ENCODE measurements around the gene CCDC71L.
"Not testable (repeated sequence)": the region's sequence is repeated elsewhere in the genome, so short reads cannot be mapped to it uniquely, and the experiment has no call there.

CCDC71L gene

DNA sequence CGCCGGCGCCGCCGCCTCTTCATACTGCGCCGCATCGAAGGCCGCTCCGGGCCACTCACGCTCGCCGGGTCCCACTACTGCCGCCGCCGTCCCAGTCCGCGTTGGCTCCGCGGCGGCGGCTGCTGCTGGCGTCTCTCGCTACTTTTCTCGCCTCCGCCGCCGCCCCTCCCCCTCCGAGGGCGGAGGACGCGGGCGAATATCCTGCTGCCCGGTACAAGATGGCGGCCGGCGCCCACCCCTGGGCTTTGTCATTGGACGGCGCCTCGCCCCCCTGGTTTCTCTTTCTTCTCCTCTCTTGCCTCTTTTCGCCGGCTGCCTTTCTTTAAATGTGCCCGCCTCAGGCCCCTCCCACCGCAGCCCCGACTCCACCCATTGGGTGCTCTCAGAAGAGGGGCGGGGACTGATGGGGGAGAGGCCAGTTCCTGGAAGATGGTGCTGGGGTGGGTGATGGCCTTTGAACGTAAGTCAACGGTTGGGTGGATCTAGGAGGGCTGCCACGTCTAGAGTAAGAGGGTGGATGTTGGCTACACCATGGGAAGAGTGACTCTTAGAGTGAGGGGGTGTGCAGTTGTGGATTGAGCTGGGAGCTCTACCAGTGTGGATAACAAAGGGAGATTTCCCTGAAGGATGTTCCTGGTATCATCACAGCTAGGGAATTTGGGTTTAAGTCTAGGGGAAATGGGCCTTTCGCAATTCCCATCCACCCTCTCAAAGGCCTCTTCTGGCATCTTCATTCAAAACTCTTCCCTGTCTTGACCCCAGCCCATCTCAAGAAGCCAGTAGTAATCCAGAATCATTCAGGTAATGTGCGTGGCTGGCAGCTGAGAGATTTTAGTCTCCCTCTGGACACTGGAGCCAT lies at the start of gene CCDC71L:
TSS of gene CCDC71L (minus strand) at position 297 of the 859 bp plus-strand sequence. CDS start at position 35, 262 bp downstream.
- peak within 1 kb of the TSS; percentile 61 for H3K27ac ChIP-seq
- TF ChIP-seq, protein P1, sequence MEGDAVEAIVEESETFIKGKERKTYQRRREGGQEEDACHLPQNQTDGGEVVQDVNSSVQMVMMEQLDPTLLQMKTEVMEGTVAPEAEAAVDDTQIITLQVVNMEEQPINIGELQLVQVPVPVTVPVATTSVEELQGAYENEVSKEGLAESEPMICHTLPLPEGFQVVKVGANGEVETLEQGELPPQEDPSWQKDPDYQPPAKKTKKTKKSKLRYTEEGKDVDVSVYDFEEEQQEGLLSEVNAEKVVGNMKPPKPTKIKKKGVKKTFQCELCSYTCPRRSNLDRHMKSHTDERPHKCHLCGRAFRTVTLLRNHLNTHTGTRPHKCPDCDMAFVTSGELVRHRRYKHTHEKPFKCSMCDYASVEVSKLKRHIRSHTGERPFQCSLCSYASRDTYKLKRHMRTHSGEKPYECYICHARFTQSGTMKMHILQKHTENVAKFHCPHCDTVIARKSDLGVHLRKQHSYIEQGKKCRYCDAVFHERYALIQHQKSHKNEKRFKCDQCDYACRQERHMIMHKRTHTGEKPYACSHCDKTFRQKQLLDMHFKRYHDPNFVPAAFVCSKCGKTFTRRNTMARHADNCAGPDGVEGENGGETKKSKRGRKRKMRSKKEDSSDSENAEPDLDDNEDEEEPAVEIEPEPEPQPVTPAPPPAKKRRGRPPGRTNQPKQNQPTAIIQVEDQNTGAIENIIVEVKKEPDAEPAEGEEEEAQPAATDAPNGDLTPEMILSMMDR (conservative IDR thresholded peaks at IDR 0.05): no peak

DNA sequence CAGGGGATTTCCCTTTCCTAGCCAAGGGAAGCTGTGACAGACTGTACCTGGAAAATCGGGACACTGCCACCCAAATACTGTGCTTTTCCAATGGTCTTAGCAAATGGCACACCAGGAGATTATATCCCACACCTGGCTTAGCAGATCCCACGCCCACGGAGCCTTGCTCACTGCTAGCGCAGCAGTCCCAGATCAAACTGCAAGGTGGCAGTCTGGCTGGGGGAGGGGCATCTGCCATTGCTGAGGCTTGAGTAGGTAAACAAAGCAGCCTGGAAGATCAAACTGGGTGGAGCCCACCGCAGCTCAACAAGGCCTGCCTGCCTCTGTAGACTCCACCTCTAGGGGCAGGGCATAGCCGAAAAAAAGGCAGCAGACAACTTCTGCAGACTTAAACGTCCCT lies 48.6 kb upstream of the CCDC71L start:
- not testable (repeated sequence) for H3K27ac ChIP-seq

DNA sequence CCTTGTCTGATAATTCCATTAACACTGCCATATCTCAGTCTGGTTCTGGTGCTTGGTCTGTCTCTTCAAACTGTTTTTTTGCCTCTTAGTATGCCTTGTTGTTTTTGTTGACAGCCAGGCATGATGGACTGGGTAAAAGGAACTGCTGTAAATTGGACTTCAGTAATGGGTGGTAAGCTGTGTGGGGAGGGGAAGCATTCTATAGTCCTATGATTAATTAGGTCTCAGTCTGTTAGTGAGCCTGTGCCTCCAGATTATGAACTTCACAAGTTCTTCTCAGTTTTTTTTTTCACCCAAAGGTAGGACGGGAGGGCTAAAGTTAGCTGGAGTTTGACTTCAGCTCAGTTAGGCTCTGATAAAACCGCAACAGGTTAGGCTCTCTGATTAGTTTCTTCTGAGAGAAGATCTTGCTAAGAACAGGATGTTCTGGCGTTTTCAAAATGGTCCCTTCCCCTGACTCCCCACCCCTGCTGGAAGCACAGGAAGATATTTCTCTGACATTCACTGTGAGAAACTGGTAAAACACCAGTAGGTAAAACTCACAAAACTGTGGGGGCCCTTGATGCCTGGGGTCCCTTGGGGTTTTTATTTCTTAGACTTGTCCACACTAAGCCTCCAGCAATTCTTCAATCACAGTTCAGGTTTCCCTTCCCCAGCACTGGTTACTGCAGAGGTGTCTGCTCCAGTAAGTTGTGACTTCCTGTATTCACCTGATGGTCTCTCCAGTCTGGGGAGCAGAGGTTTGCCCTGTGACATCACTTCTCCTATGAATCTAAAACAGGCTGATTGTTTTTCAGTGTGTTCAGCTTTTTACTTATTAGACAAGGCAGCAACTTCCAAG lies 43.3 kb upstream of the CCDC71L start:
- no peak overlapping the region for H3K27ac ChIP-seq
- TF ChIP-seq, protein P1 (conservative IDR thresholded peaks at IDR 0.05): no peak

DNA sequence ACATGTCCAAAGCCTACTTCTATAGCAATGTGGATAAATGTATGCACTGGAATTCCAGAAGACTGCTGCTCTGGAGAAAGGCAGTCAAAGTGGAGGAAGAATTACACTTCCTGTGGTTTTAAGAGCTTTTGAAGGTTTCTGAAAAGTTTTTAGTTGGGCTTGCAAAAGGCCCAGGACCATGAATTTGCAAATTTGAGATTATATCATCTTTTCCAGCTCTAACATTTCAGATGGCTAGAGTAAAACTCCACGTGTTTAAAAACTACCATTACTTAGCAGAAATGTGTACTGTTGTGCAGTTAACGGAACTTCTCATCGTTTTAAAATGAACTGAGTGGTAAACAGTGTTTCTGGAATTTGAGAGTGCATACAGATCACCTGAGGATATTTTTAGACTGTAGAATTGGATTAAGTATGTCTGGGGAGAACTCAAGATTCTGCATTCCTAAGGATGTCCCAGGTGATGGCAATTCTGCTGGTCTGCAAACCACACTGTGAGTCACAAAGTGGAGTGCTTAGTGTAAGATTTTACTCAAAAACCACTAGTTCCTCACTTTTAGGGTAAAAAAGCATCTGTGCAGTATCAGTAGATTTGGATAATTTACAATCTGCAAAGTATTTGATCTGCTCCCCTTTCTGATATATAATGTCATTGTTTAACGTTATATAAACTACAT lies 32.9 kb upstream of the CCDC71L start:
- no peak overlapping the region for H3K27ac ChIP-seq
- TF ChIP-seq, protein P1 (conservative IDR thresholded peaks at IDR 0.05): no peak

DNA sequence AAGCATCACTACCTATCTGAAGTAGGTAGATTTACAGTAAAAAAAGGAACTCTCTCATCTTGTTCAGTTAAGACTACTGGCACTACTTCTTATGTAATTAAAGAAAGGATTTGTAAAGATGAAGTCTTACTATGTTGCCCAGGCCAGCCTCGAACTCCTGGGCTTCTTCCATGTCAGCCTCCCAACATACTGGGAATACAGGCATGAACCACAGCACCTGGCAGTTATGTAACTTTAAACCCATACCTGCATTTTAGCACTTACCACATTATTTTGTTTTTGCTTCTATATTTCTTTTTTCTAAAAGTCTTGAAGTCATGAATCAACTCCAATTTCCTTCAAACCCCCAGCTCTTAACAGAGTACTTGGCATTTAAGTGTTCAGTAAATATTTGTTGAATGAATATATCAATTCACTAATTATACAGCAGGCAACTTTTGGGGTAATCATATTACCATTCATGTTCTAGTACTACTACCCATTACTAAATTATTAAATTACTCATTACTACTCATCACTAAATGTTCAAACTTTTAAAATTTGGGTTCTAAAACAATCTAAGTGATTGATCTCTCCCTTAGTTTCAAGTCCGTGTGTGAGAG lies 31.6 kb upstream of the CCDC71L start:
- TF ChIP-seq, protein P1 (conservative IDR thresholded peaks at IDR 0.05): no peak
- no peak overlapping the region for H3K27ac ChIP-seq

DNA sequence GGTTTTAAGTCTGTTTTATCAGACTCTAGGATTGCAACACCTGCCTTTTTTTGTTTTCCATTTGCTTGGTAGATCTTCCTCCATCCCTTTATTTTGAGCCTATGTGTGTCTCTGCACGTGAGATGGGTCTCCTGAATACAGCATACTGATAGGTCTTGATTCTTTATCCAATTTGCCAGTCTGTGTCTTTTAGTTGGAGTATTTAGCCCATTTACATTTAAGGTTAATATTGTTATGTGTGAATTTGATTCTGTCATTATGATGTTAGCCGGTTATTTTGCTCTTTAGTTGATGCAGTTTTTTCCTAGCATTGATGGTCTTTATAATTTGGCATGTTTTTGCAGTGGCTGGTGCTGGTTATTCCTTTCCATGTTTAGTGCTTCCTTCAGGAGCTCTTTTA lies 27.2 kb upstream of the CCDC71L start:
- H3K27ac ChIP-seq: not testable (repeated sequence)

DNA sequence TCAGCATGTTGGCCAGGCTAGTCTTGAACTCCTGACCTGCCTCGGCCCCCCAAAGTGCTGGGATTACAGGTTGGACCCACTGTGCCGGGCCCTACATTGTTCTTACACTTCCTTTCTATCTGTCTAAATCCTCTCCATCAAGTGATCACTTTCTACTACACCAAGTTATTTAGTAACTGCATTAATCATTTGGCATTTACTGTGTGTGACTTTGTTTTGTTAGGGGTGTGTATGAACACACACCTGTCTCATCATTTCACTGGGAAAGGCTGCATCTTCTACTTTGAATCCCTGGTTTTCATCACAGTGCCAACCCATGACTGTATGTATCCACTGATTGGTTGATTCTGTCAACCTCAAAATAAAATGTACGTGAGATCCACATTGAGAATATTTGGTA lies 23.0 kb upstream of the CCDC71L start:
- TF ChIP-seq, protein P1 (conservative IDR thresholded peaks at IDR 0.05): no peak
- H3K27ac ChIP-seq: no peak overlapping the region
